Renal cortical epithelial cell (primary cell): ENCODE data around the gene MTG1. TPM values are rescaled to one million over a fixed set of nuclear protein-coding genes. Genes with fewer than 3 reads are reported as not detected.
A peak's percentile ranks its signal among the peaks of the same experiment; 100 is the strongest.
"Not testable (repeated sequence)": the region's sequence is repeated elsewhere in the genome, so short reads cannot be mapped to it uniquely, and the experiment has no call there.

Experiments used
- DNase-seq: peaks from one replicate; pipeline ENCODE4 v3.0.0-alpha.2; 2011; ENCODE audit warnings: low read depth
- total RNA-seq: library from RNA; depleted of rRNA; stranded (reverse); fragments of >200 nt; gene quantifications from 2 replicates; pipeline ENCODE4 v1.2.3, GENCODE V29; 2014

MTG1 gene
- total RNA-seq, 1 donor from 2014 or later = 46.6 TPM

DNA sequence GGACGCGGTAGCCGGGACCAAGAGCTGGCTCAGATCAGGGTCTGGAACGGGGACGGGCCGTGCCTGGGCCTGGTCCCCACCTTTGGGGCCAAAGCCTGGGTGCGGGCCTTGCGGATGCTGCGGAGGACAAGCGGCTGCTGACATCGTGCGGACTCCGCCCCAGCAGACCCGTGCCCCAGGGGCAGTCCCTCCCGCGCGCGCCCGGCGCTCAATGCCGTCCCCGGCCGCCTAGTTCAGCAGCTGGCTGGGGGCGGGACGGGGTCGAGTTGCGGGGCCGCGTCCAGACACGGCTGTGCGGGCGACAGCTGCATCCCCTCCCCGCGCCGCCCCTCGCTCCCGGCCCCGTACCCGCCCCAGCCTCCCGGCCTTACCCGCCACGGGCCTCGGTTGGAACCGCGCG is 30.1 kb downstream of the MTG1 start:
- DNase-seq = not testable (repeated sequence)

DNA sequence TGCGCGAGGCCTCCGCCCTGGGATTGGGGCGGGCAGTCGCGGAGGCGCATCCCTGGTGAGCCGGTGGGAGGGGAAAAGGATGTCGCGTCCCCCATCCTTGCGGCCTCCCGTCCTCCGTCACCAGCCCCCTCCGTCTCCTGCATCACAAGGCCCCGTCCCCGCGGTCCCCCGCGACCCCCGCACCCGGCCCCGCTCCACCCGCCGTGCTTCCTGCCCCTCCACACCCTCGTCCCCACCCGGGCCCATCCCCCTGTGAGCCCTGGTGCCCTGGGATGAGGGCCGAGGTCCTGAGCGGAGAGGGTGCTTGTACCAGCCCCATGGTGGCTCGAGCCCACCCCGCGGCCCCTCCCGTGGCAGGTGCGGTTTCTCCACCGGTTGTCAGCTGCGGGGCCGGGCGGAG is 30.6 kb downstream of the MTG1 start, which contains the start of gene SPRN:
TSS of gene SPRN (minus strand) at position 25 of the 400 bp plus-strand sequence. CDS start 944 bp downstream, outside the sequence.
- DNase-seq = not testable (repeated sequence)

DNA sequence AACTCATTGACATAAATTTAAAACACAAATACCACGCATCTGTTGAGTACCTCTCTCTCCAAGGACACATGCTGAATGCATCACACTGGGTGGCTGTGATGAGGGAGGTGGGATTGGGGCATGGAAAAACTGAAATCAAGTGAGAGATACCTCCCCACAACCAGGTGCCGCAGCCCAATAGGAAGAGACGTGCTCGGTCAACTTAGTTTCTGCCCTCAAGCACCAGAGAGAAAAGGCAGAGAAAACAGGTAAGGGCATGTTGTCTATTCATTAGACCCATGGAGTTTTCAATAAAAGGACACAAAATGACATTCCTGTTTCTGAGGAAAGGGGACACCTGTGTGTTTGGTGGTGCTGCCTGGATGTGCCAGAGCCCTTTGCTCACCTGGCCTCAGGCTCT is 35.6 kb downstream of the MTG1 start:
- DNase-seq = not testable (repeated sequence)

DNA sequence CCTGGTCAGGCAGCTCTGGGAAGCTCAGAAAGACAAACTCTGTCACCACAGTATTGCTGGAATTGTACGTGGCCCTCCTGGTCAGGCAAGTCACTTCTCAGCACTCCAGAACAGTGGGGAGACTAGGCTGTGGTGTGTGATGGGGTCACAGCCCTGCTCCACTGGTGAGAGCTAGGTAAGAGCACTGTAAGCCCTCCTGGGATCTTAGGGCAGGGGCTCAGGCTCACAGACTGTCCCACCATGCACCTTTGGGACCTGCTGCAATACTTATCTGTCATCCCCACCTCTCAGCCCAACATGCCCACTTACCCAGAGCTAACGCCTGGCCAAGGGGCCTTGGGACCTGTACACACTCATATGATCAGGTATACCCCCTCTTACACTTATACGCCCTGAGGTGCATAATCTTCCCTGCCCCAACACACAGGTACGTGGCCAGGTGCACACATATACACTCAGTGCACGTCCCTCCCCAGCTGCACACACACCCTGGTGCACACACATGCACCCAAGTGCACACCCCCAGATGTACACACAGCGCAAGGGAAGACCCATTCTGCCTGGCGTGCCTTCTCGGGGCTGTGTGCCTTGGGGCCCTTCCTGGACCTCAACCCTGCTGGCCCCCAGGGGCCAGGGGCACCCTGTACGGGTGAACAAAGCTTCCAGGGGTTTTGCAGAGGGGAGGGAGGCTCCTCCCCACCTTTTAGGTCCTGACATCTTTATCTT is 38.1 kb downstream of the MTG1 start:
- not testable (repeated sequence) for DNase-seq

DNA sequence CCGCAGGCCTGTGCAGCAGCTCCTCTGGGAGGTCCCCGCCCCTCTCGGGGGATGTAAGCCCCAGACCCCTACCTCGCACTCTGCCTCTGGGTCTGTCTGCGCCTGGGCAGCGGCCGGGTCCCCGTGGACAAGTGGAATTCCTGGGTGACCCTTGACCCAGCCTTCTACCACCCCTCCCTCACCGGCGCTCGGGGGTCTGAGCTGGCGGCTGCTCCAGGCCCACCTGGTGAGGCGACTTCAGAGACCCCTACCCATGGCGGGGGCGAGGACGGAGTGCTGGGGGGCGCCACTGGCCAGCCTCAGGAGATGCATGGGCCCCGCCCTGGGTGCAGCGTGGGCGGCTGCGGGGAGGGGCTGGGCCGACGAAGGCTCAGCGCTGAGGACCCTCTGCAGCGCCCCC is 38.8 kb downstream of the MTG1 start:
- DNase-seq = not testable (repeated sequence)

DNA sequence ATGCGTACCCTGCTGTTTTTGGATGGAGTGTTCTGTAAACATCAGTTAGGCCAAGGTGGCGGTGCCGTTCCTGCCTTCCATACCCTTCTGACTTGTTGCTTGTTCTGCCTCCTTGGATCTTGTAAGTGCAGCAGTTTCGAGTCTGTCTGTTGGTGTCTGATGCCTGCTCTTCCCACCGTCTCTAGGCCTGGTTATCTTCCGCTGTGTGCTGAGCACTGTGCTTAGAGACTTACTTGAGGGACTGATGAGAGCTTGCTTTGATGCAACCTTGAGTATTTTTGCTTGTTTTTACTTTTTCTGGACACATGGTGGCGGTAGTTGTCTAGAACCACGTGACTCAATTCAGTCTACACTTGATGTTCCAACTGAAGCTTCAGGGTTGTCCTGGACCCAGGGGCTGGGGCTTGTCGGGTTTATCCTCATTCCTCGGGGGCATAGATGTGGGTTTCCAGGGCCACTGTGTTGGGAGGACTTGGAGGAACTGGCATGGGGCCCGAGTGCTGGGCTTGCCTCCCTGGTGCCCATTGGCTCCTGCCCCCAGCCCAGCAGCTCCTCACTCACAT is 44.8 kb downstream of the MTG1 start:
- DNase-seq = peak; percentile 6

DNA sequence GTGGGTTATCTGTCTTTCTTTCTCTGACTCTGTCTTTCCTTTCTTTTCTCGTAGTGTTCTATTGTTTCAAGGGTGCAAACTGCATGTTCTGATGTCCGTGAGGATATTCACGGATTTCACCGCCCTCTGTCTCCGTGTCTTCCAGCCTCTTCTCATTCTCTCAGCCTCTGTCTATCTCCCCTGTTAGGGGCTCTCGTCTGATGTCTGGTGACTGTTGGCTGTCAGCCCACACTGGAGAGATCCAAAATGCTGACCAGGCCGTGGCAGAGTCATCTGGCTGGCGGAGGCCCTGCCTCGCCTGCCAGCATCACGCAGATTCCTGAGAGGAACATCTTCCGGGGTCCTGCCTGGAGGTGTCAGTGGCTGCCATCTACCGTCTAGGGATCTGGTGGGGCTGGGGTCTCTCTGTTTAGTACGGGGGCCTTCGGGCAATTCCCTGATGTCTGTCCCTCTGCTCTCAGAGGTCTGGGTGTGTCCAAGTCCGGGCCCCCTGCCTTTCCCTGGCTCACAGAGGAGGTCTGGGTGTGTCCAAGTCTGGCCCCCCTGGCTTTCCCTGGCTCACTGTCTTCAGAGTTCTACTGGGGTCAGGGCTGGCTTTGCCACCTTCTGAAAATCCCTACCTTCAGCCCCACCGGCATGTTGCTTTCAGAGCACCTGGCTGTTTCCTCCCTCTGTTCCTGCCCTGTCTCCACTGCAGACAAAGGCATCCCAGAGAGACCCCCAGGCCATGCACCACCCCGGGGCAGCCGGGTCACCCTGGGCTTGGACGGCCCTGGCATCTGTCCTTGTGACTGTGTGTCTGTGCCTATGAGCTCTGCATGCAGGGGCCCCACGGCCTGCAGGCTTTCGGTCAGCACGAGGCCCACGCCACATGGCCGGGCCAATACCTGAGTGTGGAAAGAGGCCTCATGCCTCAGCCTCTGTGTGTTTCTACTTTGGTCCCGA is 45.8 kb downstream of the MTG1 start:
- DNase-seq = no peak

DNA sequence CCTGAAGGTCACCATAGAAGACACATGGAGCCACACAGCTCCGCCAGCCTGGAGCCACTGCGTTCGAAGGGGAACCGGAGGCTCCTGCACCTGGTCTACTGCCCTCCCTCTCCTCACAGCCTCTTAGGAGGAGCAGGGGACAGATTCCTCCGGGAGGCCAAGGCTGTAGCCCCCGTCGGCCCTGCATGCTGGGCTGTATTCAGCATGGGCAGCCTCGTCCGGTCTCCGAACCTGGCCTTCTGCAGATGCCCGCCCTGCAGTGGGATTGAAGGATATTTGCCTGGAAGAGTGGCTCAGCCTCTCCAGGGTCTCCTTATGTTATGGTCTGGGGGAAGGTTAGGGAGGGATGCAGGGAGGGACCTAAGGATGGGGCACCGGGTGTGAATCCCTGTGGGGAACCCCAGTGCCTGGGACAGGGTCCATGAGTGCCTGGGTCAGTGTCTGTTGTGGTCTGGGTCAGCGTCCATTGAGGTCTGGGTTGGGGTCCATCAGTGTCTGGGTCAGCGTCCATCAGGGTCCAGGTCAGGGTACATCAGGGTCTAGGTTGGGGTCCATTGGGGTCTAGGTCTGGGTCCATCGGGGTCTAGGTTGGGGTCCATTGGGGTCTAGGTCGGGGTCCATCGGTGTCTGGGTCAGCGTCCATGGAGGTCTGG is 46.8 kb downstream of the MTG1 start:
- no peak for DNase-seq

DNA sequence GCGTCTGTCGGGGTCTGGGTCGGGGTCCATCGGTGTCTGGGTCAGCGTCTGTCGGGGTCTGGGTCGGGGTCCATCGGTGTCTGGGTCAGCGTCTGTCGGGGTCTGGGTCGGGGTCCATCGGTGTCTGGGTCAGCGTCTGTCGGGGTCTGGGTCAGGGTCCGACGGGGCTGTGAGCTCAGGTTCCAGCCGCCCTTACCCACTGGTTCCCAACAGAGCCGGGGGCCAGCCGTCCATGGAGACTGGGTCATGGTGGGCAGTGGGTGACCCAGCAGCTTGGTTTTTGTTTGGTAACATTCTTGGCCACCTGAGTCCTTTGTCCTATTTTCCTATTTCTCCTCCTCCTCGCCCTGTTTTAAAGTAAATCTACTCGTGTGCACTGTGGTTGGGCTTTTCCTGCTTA is 47.4 kb downstream of the MTG1 start:
- not testable (repeated sequence) for DNase-seq

DNA sequence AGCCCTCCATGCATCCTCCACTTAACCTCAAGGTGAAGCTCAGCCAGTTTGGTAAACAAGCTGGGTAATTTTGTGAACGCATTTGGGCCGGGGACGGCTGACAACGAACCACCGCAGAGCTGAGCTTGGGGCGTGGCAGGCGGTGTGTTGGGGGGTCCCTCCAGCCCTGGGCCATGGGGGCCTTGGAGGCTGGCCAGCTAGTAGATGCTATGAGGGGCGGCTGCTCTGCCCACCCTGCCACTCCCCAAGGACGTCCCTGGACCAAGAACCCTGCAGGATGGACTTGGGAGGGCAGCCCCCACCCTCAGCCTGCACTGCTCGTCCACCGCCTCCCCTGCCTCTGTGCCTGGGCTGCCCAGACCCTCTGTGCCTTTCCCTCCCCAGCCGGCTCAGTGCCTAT is 47.8 kb downstream of the MTG1 start:
- DNase-seq = no peak

DNA sequence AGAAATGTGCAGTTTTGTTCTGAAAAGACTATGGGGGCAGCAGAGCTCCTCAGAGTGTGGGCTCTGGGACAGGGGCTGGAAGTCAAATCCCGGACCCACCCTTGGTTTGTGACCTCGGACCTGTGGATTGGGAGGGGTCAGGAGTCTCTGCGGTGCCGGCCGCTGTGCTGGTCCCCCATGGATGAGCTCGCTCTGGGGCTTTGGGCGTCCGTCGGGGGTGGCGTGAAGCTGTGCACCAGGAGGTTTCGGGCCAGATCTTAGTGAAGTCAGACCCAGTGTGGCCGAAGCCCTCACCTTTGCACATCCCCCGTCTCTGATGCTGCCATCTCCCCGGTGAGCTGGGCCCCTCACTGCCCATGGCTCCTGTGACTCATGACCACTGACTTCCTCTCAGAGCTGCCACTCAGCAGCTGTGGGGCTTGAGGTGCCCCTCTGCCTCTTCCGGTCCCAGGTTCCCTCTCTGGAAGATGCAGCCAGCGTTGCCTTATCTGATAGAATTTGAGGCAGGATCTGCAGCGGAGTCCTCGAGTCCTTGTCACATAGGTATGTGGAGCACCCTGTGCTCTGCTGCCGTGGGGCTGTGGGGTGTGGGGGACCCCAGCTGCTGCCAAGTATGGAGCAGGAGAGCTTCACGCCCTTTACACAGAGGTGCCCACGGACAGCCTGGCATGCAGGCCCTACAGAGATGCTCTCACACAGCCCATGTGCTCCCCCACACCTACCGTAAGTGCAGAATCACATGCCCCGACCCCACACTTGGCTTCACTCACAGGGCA is 48.4 kb downstream of the MTG1 start:
- DNase-seq = no peak

DNA sequence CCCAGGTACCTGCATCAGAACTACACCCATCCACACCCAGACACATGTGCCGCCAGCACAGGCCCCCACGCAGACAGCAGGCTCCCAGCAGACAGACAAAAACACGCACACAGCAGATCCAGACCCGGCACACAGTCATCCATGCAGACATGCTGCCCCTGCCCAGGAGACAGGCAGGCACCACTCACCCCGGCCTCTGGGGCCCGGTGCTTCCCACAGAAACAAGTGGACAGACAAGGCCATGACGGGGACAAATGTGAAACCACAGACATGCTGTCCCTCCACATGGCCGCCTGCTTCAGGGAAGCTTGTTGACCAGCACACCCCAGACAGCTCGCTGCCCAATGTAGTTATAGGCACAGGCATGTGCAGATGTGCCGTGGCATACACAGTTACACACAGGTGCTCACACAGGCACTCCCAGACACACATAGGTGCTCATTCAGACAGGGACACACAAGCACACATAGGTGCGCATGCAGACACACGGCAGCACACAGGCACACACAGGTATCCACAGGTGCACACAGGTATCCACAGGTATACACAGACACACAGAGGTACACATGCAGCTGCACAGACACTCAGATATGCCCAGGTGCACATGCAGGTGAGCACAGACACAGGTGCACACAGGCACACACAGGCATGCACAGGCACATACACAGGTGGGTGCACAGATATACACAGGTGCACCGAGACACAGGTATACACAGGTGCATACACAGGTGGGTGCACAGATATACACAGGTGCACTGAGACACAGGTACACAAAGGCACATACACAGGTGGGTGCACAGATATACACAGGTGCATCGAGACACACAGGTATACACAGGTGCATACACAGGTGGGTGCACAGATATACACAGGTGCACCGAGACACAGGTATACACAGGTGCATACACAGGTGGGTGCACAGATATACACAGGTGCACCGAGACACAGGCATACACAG is 49.3 kb downstream of the MTG1 start:
- DNase-seq = no peak

DNA sequence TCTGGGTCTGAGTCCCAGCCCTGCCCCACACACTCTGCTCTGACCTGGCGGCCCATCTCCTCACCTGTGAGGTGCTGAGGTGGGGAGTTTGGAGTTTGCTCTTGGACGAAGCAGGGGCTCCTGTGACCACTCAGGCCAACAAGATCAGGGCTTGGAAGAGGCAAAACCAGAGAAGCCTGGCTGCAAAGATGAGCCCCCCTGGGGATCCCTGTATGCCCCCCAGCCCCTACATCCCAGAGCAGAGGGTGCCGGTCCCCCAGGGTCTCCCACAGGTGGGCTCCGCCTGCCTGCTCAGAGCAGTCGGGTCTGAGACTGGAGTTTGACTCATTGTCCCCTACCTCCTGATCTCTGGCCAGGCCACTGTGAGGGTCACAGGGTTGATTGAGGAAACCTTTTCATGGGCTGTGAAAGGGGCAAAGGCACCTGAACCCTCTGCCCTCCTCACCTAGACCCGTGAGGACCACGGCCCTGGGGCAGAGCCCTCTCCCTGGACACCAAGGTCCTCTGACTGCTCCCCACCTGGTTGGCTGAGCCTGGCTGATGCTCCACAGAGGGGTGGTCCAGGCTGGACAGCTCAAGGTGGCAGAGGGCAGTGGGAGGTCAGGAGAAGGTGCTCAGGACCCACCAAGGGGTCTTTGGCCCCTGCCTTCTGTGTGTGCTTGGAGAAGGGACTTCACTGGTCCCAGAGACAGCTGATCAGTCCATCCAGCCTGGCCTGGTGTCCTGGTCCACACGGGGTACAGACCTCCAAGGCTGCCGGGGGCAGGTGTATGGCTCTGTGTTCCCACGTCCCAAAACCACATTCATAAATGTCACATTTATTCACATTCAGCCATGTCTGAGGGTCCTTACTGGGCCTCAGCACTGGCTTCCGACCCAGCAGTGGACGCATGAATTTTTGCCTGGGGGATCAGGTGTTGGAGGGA is 50.6 kb downstream of the MTG1 start:
- no peak for DNase-seq

DNA sequence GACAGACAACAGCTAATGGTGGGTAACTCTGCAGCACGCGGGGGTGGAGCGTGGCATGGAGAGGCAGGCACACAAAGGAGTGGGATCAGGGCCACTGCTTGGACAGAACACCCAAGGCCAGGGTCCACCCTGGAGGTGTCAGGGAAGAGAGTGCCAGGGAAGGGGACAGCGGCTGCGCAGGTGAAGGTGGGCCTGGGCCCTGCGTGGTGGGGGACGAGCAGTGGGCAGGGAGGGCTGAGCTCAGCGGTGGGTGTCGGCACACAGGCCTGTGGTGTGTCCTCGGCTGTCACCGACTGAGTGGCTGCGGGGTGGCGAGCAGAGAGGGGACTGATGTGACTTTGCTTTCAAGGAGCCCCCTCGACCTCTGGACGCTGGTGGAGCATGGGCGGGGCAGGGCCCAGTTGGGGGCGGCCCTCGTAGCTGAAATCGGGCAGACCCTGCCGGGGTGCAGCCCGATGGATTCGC is 51.3 kb downstream of the MTG1 start:
- DNase-seq = no peak

DNA sequence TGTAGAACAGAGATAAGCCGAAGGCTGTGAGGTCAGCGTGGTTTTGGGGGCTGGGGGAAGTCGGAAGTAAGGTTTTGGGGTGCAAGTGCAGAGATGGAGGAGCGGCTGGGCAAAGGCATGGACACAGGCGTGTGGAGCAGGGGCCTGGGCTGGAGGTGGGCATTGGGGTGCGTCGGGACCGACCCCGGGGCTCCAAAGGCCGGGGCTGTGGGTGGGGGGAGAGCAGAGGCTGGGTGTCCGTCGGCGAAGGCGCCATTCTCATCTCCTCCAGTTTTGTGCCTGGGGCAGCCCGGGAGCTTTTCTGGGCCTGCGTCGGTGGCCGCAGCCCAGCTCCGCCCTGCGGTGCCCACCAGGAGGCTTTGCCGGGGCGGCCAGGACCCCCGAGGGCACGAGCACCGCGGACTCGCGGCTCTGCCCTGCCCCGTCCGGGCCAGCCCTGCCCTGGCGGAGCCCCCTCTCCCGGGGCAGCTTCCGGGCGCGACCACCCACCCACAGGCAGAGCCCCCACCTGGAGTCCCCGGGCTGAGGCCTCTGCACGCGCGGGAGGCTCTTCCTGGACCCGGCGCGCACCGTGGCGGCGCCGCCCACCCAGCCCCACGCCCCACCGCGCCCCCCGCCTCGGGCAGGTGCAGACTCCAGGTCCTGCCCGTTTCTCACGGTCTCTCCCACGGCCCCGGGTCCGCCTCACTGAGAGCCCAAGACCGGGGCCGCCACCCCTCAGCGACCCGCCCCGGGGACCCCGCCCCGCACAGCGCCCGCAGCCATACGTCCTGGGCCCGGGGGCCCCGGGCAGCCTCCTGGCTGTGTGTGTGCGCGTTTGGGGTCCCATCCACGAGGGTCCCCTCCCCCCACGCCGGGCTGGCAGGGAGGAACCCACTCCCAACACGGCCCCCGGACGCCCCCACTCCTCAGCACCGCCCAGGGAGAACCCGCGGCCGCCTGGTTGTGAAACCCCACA is 52.1 kb downstream of the MTG1 start:
- DNase-seq = no peak

DNA sequence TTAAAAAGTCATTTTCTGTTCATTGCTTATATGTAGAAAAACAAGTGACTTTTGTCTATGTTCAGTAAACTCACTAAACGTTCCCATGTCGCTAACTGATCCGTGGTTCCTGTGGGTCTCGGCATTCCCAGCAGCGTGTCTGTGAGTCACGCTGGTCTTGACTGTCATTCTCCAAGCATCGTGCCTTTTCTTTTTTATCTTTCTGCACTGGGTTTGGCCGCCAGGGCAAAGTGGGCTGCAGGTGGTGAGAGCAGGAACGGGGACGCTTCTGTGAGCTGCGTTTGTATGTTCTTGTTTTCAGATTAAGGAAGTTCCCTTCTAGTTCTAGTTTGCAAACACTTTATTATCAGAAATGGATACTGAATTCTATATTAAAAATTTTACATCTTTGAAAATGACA is 53.0 kb downstream of the MTG1 start:
- DNase-seq = no peak

DNA sequence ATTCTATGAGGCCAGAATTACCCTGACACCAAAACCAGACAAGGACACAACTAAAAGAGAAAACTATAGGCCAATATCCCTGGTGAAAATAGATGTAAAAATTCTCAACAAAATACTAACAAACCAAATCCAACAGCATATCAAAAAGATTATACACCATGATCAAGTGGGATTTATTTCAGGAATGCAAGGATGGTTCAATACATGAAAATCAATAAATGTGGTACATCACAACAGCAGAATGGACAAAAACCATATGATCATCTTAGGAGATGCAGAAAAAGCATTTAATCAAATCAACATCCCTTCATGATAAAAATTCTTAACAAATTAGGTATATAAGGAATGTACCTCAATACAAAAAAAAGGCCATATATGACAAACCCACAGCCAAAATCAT is 54.2 kb downstream of the MTG1 start:
- DNase-seq = no peak

DNA sequence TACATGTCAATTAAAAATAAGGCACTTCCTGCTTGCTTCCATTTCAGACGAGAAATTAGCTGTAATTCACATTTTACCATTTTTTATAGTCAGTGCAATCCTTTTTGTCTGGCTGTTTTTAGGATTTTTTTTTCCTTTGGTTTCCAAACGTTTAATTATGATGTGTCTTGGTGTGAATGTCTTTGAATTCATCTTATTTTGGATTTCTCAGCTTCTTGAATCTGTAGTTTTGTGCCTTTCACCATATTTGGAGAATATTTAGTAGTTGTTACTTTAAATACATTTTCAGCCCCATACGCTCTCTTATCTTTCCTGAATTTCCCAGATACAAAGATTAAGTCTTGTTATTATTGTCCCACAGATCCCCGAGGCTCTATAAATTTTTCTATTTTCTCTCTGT is 57.4 kb downstream of the MTG1 start:
- no peak for DNase-seq
